ENCODE data around the gene ALKBH8.

The ALKBH8 gene

DNA sequence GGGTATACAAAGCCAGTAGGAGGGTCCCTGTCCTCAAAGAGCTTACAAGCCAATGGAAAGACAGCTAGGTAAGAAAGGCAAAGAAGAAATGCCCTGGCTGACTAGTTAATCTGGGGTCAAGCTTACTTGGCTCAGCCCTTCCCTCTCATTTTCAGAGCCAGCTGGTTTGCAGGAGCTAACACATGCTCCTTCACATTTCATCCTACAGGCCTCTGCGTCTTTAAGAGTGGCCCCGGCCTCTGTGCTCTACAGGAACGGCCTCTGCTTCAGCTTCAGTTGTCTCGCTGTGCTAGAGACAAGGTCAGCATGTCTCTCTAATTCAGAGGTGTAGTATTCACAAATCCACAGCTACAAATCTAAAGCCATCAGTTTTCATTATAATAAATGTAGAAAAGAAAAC is 15.2 kb downstream of the ALKBH8 start:
- no peak overlapping the region for H3K4me2 ChIP-seq (ENCODE audit: low read length)
- H2AFZ ChIP-seq (ENCODE audit: low read length), result no peak overlapping the region
- H3K4me3 ChIP-seq (ENCODE audit: low read depth, low read length, poor library complexity, severe bottlenecking), result no peak overlapping the region
- H3K36me3 ChIP-seq (ENCODE audit: insufficient read depth, low read length), result peaks cover 39% of the 10 kb centered on the region; the same call in 1 of the 2 replicates
- no peaks in the 10 kb centered on the region for H4K20me1 ChIP-seq (ENCODE audit: insufficient read depth, low read length)
- H3K4me1 ChIP-seq (ENCODE audit: insufficient read depth, low read length, severe bottlenecking), result no peaks in the 10 kb centered on the region
- no peaks in the 10 kb centered on the region for H3F3A ChIP-seq (ENCODE audit: insufficient read depth, low read length)
- no peaks in the 10 kb centered on the region for H3K9me3 ChIP-seq (ENCODE audit: low read length)
- H3K79me2 ChIP-seq (ENCODE audit: insufficient read depth, low read length), result no peaks in the 10 kb centered on the region
- H3K9ac ChIP-seq (ENCODE audit: low read length), result no peak overlapping the region
- TF ChIP-seq EZH2 (IDR thresholded peaks at IDR 0.05; ENCODE audit: borderline replicate concordance, low read length) (no peak), CTCF (IDR thresholded peaks at IDR 0.05; ENCODE audit: low read length) (no peak)
- no peaks in the 10 kb centered on the region for H3K27me3 ChIP-seq (ENCODE audit: insufficient read depth, low read length)
- H3K27ac ChIP-seq (ENCODE audit: low read depth, low read length, poor library complexity, severe bottlenecking), result no peak overlapping the region
- H3K9me2 ChIP-seq (ENCODE audit: low read depth, low read length), result no peaks in the 10 kb centered on the region

DNA sequence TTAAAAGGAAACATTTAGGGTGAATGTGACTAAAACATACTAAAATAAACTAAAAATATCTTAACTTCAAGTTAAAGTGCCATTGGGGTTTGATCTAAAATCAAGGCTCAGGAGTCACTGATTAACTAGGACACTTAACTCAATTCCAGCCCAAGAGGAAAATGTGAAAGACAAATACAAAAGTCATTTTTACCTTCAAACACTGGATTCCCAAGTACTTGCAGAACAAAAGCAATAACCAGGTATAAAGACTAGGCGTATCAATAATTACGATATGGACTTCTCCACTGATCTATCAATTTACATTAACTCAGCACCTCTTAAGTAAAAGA is 15.6 kb downstream of the ALKBH8 start:
- H3K27me3 ChIP-seq (ENCODE audit: insufficient read depth, low read length), result no peaks in the 10 kb centered on the region
- no peak overlapping the region for H3K27ac ChIP-seq (ENCODE audit: low read depth, low read length, poor library complexity, severe bottlenecking)
- no peaks in the 10 kb centered on the region for H3K9me2 ChIP-seq (ENCODE audit: low read depth, low read length)
- no peaks in the 10 kb centered on the region for H3K9me3 ChIP-seq (ENCODE audit: low read length)
- no peak overlapping the region for H3K4me2 ChIP-seq (ENCODE audit: low read length)
- no peaks in the 10 kb centered on the region for H3K79me2 ChIP-seq (ENCODE audit: insufficient read depth, low read length)
- no peak overlapping the region for H3K9ac ChIP-seq (ENCODE audit: low read length)
- no peaks in the 10 kb centered on the region for H3F3A ChIP-seq (ENCODE audit: insufficient read depth, low read length)
- no peak overlapping the region for H2AFZ ChIP-seq (ENCODE audit: low read length)
- peaks cover 39% of the 10 kb centered on the region; the same call in 1 of the 2 replicates for H3K36me3 ChIP-seq (ENCODE audit: insufficient read depth, low read length)
- TF ChIP-seq CTCF (IDR thresholded peaks at IDR 0.05; ENCODE audit: low read length), result no peak
- no peak for TF ChIP-seq EZH2 (IDR thresholded peaks at IDR 0.05; ENCODE audit: borderline replicate concordance, low read length)
- H3K4me1 ChIP-seq (ENCODE audit: insufficient read depth, low read length, severe bottlenecking), result no peaks in the 10 kb centered on the region
- H4K20me1 ChIP-seq (ENCODE audit: insufficient read depth, low read length), result no peaks in the 10 kb centered on the region
- no peak overlapping the region for H3K4me3 ChIP-seq (ENCODE audit: low read depth, low read length, poor library complexity, severe bottlenecking)

DNA sequence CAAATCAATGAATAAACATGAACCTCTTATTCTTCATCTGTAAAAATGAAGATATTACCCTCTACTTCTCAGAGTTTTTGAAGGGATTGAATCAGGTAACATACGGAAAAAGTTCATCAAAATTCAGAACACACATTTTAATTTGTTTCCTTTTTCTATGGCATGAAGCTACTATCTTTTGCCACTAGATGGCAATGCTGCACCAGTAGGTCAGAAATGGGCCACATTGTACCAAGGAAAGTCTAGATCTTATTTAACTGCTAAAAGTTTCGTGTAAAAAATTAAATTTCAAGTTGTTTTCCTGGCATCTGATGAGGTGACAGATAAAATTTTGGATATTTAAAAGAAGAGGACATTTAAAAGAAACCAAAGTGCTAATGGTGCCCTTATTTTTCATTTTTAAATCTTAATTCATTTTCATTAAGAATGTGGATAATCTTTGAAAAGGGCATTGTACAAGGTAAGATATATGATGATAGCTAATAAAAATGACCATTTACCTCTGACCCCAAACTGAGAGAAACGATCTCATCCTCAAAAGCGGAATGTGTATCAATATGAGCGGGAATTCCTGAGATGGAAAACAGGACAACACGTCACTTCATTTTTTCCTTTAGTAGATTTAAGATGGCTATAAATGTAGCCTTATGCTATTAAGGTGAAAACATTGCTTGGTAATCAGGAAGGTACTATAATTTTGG is 16.1 kb downstream of the ALKBH8 start:
- H3K27ac ChIP-seq (ENCODE audit: low read depth, low read length, poor library complexity, severe bottlenecking), result no peak overlapping the region
- H4K20me1 ChIP-seq (ENCODE audit: insufficient read depth, low read length), result no peaks in the 10 kb centered on the region
- peaks cover 39% of the 10 kb centered on the region; the same call in 1 of the 2 replicates for H3K36me3 ChIP-seq (ENCODE audit: insufficient read depth, low read length)
- no peaks in the 10 kb centered on the region for H3K27me3 ChIP-seq (ENCODE audit: insufficient read depth, low read length)
- H3K79me2 ChIP-seq (ENCODE audit: insufficient read depth, low read length), result no peaks in the 10 kb centered on the region
- H3K9me2 ChIP-seq (ENCODE audit: low read depth, low read length), result no peaks in the 10 kb centered on the region
- H3F3A ChIP-seq (ENCODE audit: insufficient read depth, low read length), result no peaks in the 10 kb centered on the region
- TF ChIP-seq CTCF (IDR thresholded peaks at IDR 0.05; ENCODE audit: low read length), result peak; percentile 85
- no peak for TF ChIP-seq EZH2 (IDR thresholded peaks at IDR 0.05; ENCODE audit: borderline replicate concordance, low read length)
- no peak overlapping the region for H3K4me3 ChIP-seq (ENCODE audit: low read depth, low read length, poor library complexity, severe bottlenecking)
- no peaks in the 10 kb centered on the region for H3K4me1 ChIP-seq (ENCODE audit: insufficient read depth, low read length, severe bottlenecking)
- no peak overlapping the region for H3K9ac ChIP-seq (ENCODE audit: low read length)
- H3K9me3 ChIP-seq (ENCODE audit: low read length), result no peaks in the 10 kb centered on the region
- no peak overlapping the region for H2AFZ ChIP-seq (ENCODE audit: low read length)
- H3K4me2 ChIP-seq (ENCODE audit: low read length), result no peak overlapping the region
